Caki2 (cell line): ENCODE measurements around the gene GPX5. TPM values are rescaled to one million over a fixed set of nuclear protein-coding genes. Genes with fewer than 3 reads are reported as not detected.
A peak's percentile ranks its signal among the peaks of the same experiment; 100 is the strongest.
"Not testable (repeated sequence)": the region's sequence is repeated elsewhere in the genome, so short reads cannot be mapped to it uniquely, and the experiment has no call there.

Experiments
- DNase-seq: peaks from one replicate; pipeline ENCODE4 v3.0.0-alpha.2; 2015; ENCODE audit warnings: low read depth
- in situ Hi-C: cut with HindIII; loops from 2 replicates; pipeline ENCODE4 v1.10.0; 2016; ENCODE audit warnings: low sequenced_read_pairs, low pct_unique_long_range_greater_than_20kb, mixed read lengths
- total RNA-seq: library from RNA; depleted of rRNA; stranded (reverse); fragments of >200 nt; shearing (Covaris generic); gene quantifications from 2 replicates; pipeline ENCODE4 v1.2.3, GENCODE V29; 2014; ENCODE audit warnings: low replicate concordance; rRNA removed

GPX5 gene, protein sequence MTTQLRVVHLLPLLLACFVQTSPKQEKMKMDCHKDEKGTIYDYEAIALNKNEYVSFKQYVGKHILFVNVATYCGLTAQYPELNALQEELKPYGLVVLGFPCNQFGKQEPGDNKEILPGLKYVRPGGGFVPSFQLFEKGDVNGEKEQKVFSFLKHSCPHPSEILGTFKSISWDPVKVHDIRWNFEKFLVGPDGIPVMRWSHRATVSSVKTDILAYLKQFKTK
- not detected in 2 replicates for total RNA-seq

DNA sequence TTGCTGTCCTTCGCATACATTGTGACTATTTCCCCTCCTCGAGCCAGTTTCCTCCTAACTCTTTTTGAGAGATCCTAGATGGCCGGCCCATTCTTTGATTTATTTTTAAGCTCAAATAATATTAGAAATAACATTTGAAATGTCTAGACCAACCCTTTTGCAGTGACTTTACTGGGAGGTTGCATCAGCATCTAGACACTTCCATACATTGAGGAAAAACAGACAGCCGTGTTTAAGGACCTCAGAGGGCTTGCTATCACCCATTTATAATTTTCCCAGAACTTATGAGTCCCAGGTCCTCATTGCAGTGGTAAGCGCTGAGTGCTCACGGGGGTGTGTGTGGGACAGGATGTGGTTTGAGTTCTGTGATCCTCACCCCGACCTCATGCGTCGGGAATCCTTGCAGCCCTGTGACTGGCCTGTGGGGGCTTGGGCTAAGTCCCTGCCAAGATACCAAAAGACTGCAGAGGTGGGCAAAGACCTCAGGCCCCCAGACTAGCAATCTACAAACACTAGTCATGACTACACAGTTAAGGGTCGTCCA, at the start of gene GPX5:
Gene GPX5, plus strand, starts transcription at position 386 of the 544 bp plus-strand sequence. Its CDS starts 133 bp downstream, at position 519.
- in situ Hi-C loops, result no loop called here
- DNase-seq, result no peak

DNA sequence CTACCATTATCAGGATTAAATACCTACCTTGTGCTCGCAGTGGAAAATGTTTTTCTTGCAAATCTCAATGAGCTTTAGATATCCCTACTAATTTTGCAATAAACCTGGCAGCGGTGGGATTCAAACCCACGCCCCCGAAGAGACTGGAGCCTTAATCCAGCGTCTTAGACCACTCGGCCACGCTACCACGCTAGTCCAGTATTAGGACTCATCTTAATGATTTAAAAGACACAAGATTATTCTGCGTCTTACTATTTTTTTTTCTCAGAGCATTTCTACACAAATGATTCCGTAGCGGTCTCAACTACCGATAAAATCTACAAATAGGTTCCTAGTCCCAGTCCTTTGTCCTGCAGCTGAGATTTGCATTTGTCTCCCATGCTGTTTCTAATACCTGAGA, 47.2 kb upstream of the GPX5 start:
- DNase-seq, result no peak

DNA sequence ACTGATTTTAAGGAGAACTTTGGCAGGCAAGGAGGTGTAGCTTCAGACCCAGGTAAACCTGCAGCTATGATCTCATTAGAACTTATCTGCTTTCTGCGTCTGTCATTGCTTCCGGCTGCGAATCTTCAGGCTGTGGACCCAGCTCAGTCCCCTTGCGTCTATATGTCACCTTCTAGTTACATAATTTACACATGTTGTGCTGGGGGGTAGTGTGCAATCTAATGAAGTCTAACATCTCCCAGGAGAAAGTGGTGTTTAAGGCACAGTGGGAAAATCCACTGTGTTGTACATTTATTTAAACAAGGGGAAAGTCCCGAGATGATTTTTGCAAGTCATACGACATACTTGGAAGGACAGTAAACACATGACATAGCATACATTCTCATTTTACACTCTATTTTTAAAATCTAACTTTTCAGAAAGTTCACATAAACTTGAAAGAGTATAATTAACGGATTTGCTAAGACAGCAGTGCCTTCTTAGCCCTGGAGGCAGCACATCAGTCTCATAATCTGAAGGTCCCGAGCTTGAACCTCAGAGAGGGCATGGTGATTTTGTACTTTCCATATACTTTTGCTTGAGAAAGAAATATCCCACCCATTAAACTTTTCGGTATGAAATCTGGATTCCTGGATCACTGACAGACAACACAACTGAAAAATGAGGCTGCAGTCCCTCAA, 45.3 kb upstream of the GPX5 start:
- peak; percentile 48 for DNase-seq
- in situ Hi-C loops, result no loop called here

More for the DNA sequence above, 47.2 kb upstream of the GPX5 start:
- in situ Hi-C loops, result no loop called here

DNA sequence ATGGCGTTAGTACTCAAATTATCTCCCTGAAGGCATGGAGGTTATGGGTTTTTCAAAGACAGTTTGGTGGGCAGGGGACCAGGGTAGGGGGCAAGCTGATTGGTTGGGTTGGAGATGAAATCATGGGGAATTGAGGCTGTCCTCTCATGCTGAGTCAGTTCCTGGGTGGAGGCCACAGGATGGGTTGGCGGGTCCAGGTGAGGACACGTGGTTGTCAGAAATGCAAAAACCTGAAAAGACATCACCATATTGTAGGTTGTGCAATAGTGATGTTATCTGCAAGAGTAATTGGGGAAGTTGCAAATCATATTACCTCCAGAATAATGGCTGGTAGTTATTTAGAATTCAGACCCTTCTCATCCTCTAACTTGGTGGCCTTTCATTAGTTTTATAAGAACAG, 40.2 kb upstream of the GPX5 start:
- in situ Hi-C loops, result no loop called here
- DNase-seq, result no peak

DNA sequence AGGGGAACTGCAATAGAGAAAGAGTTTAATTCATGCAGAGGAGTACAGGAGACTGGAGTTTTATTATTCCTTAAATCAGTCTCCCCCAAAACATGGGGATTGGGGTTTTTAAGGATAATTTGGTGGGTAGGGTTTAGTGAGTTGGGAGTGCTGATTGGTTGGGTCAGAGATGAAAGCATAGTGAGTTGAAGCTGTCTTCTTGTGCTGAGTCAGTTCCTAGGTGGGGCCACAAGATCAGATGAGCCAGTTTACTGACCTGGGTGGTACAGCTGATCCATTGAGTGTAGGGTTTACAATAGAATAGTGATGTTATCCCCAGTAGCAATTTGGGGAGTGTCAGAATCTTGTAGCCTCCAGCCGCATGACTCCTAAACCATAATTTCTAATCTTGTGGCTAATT, 39.1 kb upstream of the GPX5 start:
- in situ Hi-C loops, result no loop called here
- DNase-seq, result no peak

DNA sequence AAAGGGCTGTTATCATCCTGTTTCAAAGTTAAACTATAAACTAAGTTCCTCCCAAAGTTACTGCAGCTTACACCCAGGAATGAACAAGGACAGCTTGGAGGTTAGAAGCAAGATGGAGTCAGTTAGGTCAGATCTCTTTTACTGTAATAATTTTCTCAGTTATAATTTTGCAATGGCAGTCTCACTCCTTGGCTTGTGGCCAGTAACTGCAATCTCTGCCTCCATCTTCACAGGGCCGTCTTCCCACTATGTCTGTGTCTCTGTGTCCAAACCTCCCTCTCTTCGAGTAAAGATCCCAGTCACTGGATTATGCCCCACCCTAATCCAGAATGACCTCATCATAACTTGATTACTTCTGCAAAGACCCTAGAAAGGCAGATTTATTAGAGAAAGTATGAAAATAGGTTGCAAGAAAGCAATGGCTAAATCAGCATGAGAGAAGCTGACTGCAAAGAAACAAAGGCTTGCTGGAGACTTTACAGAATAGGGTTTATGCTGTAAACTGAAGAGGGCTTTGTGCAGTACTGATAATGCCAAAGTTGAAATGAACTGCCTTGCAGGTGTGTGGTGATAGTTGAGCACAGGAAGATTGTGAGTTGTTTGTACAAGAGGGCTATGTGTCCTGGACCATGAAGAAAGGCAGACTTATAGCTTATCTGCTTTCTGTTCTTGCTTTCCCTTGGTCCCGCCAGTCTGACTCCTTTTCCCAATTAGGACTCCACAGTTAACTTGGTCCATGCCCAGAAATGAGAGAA, 38.5 kb upstream of the GPX5 start:
- no peak for DNase-seq
- in situ Hi-C loops, result no loop called here

DNA sequence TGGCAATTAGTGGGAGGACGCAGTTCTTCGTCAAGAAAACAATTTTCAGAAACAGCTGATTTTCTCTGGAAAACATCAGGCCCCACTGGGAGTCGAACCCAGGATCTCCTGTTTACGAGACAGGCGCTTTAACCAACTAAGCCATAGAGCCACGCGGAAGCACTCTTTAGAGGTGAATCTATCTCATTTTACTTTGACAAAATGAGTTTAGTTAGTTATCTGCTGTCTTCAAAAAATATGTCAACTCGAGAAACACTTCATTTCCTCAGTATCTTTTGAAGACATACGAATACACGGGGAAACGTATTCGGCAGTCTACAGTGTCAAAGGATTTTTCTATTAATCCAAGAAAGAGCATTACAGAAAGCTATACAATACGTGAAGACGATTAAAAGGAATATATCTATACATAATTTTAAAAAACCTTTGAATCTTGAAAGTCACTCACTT, 36.7 kb upstream of the GPX5 start:
- in situ Hi-C loops, result no loop called here
- peak; percentile 68 for DNase-seq

DNA sequence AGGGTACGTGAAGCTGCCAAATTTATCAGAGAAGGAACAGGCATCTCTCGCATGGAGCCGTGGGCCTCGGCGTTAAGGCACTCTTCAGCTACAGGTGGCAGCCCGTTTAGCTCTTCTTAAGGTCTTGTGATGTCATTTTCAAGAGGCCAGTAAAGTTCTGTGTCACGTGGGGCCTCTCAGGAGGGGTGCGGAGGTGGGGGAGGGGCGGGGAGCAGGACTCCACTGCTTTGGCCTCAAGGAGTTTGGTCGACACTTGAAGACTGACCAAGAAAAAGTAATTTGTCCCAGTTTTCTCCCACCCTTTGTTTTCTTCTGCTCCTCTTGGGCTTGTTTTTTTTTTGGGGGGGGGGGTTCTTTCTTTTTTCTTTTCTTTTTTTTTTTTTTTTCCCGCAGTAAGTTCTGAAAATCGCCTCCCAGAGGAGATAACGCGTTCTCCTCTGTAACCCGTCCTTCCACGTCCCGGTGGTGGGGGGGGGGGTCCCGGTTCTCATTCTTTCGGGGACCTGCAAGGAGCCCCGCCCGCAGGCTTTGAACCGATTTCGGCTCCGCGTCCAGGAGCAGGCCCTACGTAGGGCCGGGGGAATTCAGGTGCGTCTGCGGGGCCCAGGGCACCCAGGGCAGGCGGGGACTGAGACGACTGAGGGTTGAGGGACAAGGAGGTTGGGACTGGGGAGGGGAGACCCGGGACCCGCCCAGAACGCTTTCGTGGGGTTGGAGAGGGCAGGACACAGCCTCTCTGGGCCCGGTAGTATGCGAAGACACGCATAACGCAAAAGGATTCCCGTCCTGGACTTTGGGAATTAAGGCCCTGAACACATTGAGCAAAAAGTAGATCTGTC, 36.1 kb upstream of the GPX5 start:
- in situ Hi-C loops, result no loop called here
- DNase-seq, result peak; percentile 87

DNA sequence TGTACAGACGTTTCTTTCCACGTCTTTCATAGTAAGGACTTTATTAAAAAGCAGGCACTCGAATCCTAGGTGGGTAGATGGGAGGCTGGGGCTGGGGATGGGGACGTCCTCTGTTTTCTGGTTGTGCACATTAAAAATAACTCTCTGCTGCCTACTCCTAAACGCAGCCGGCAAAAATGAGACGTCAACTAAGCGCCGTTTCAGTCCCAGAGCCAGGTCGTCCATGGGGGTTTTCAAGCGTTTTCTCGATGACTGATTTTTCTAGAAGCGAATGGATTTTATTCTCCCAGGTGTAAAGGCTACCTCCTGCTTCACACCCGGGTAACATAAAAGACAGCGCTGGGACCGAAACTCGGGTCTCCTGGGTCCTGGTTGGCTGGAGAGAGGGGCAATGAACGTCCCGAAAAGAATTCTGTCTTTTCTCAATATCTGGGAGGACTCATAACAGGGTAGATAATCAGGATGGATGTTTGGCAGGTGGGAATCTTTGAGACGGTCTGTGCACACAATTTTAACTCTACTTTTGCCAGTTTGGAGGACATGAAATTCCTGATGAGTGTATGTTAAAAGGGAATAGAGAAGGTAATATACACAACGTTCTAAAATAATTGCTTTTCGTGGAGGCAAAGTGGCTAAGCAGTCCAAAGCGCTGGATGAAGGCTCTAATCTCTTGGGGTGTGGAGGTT, 35.3 kb upstream of the GPX5 start:
- in situ Hi-C loops, result no loop called here
- DNase-seq, result no peak

DNA sequence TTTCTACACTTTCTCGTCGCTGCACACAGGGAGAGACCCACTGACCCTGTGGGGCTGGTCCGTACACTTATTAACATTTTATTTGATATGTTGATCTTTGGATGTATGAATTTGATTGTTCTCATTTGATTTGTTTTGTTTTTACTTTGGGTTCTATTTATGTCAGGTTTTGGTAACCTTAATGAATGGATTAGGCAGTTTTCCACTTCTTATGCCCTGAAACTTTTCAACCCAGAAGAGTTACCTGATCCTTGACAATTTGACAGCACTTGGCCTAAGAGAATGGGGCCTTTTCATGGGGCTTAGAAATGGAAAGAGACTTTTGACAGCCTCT, 33.7 kb upstream of the GPX5 start:
- in situ Hi-C loops, result no loop called here

DNA sequence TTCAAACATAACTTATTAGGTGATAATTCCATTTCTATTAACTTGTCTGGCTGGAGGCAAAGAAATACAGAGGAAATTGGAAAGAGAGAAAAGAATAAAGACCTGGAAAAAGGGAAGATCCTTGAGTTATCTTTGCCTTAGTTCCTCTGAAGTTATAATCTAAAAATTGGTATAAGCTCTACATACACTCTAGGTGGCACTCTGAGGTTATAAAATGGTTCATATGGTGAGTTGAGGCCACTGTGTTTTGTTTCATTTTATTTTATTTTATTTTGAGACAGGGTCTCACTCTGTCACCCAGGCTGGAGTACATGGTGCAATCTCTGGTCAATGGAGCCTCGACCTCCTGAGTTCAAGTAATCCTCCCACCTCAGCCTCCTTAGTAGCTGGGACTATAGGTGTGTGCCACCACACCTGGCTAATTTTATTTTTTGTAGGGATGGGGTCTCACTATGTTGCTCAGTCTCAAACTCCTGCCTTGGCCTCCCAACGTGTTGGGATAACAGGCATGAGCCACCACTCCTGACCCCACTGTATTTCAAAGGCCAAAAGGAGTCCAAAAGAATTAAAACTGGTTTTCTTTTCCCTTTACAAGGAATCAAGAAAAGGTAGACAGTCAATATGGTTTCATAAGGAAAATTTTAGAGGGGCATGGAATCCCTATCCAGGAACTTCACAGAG, 29.4 kb upstream of the GPX5 start:
- in situ Hi-C loops, result no loop called here
- DNase-seq, result peak; percentile 17

More for the DNA sequence above, 33.7 kb upstream of the GPX5 start:
- peak; percentile 50 for DNase-seq

DNA sequence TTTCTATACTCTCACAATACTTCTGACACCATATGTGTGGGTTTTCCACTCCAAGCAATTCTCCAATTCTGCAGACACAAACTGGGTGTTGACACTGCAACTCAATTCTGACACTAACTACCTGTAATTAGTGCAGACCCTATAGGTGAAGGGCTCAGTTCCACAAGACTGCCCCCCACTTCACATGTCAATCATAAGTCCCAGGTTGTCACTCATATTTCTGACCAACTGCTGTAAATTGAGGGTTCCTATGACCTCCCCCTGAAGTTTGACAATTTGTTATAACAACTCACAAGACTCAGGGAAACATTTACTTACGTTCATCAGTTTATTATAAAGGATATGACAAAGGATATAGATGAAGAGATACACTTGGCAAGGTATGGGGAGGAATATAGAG, 28.4 kb upstream of the GPX5 start:
- in situ Hi-C loops, result no loop called here
- no peak for DNase-seq

DNA sequence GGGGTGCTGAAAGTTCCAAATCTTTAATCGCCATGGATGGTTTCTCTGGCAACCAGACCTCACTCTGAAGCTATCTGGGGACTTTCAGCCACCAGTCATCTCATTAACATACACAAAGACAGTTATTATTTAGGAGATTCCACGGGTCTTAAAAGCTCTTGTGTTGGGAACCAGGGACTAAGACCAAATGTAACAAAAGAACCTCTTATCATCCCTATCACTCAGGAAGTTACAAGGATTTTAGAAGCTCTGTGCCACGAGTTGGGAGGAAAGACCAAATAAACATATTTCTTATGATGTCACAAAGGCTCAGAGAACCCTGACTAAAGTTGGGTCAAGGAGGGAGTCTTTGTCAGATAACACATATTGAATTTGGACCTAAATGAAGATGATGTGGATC, 27.8 kb upstream of the GPX5 start:
- no peak for DNase-seq
- in situ Hi-C loops, result no loop called here

DNA sequence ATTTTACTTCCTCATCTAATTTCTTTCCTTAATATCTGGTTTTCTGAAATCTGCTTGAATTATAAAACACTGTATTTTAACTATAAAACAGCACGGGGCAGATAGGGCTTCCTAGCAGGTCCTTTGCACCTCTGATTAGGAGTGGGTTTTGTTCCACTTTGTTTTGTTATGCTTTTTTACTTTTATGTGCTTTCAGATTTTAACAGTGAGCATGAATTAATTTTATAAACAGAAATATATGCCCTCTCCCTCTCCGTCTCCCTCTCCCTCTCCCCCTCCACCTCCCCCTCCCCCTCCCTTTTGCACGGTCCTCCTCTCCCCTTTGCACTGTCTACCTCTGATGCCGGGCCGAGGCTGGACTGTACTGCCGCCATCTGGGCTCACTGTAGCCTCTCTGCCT, 24.4 kb upstream of the GPX5 start:
- in situ Hi-C loops, result no loop called here
- no peak for DNase-seq

DNA sequence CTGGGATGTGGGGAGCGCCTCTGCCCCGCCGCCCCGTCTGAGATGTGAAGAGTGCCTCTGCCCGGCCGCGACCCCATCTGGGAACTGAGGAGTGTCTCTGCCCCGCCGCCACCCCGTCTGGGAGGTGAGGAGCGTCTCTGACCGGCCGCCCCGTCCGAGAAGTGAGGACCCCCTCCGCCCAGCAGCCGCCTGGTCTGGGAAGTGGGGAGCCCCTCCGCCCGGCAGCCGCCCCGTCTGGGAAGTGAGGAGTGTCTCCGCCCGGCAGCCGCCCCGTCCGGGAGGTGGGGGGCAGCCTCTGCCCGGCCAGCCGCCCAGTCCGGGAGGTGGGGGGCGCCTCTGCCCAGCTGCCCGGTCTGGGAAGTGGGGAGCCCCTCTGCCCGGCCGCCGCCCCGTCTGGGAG, 23.5 kb upstream of the GPX5 start:
- in situ Hi-C loops, DNase-seq: not testable (repeated sequence)

DNA sequence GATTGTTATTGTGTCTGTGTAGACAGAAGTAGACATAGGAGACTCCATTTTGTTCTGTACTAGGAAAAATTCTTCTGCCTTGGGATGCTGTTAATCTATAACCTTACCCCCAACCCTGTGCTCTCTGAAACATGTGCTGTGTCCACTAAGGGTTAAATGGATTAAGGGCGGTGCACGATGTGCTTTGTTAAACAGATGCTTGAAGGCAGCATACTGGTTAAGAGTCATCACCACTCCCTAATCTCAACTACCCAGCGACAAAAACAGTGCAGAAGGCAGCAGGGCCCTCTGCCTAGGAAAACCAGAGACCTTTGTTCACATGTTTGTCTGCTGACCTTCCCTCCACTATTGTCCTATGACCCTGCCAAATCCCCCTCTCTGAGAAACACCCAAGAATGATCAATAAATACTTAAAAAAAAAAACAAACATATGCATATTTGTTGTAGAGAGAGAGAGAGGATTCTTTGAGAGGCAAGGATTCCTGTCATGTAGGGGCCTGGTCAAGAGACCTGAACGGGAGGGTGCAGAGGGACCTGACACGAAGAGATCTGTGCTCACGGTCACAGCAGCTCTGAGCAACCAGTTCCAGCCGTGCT, 22.9 kb upstream of the GPX5 start:
- DNase-seq, in situ Hi-C loops: not testable (repeated sequence)

DNA sequence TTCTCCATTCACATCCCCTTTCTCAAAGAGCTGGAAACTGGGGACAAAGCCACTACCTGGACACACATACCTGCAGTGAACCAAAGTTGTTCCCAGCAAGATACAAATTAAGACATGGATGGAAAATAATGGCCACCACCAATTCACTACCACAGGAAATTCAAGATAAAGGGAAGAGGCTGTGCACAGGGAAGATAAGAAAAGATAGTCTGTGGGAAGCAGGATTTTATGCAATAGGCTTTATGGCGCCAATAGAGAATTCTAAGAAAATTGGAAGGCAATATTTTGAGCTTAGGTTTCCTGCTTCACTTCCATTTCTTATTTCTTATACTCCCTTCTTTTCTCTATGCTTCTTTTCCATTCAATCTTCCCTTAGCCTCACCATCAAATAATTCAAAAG, 19.9 kb upstream of the GPX5 start:
- in situ Hi-C loops, result no loop called here
- no peak for DNase-seq
